ENCODE data around the gene MLH1. TPM values are rescaled to one million over a fixed set of nuclear protein-coding genes. Genes with fewer than 3 reads are reported as not detected.
"Not testable (repeated sequence)": the region's sequence is repeated elsewhere in the genome, so short reads cannot be mapped to it uniquely, and the experiment has no call there.

Gene MLH1
- total and polyA plus RNA-seq, 2 donors: 21.9 to 59.2 TPM

- no peaks in the 10 kb centered on the region for H3K27me3 ChIP-seq (ENCODE audit: control insufficient read depth in 2 of 2, insufficient read depth in 1 of 2, low read length in 1 of 2)
- H3K9me3 ChIP-seq (ENCODE audit: control insufficient read depth in 2 of 2, insufficient read depth in 1 of 2, low read length in 1 of 2): peaks cover 3 to 6% of the 10 kb centered on the region in 2 donors
- H3K4me3 ChIP-seq (ENCODE audit: low read length in 2 of 2): no peak overlapping the region
- DNase-seq (ENCODE audit: low read depth in 6 of 9, low spot score in 9 of 9): no peak
- no peaks in the 10 kb centered on the region for H3K4me1 ChIP-seq (ENCODE audit: control insufficient read depth in 2 of 2, insufficient read depth in 2 of 2, low read length in 2 of 2)
- H3K36me3 ChIP-seq (ENCODE audit: control insufficient read depth in 2 of 2, insufficient read depth in 2 of 2, low read length in 1 of 2): peaks cover 36 to 60% of the 10 kb centered on the region in 2 donors
- WGBS: 97% methylated on average over 1 of the region's 1 CpG
- H3K27ac ChIP-seq (ENCODE audit: low read depth in 1 of 2, low read length in 1 of 2): no peak overlapping the region
These were observed 46.0 kb downstream of the MLH1 start for GRCh38 chr3:37039161-37039846.

GRCh38 chr3:37040231-37040630, 46.9 kb downstream of the MLH1 start:
- no peaks in the 10 kb centered on the region for H3K4me1 ChIP-seq (ENCODE audit: control insufficient read depth in 2 of 2, insufficient read depth in 2 of 2, low read length in 2 of 2)
- DNase-seq (ENCODE audit: low read depth in 6 of 9, low spot score in 9 of 9): no peak
- no peaks in the 10 kb centered on the region for H3K27me3 ChIP-seq (ENCODE audit: control insufficient read depth in 2 of 2, insufficient read depth in 1 of 2, low read length in 1 of 2)
- H3K27ac ChIP-seq (ENCODE audit: low read depth in 1 of 2, low read length in 1 of 2): no peak overlapping the region
- H3K4me3 ChIP-seq (ENCODE audit: low read length in 2 of 2): no peak overlapping the region
- 100% methylated on average over 1 of the region's 1 CpG for WGBS
- peaks cover 3 to 6% of the 10 kb centered on the region in 2 donors for H3K9me3 ChIP-seq (ENCODE audit: control insufficient read depth in 2 of 2, insufficient read depth in 1 of 2, low read length in 1 of 2)
- peaks cover 35 to 54% of the 10 kb centered on the region in 2 donors for H3K36me3 ChIP-seq (ENCODE audit: control insufficient read depth in 2 of 2, insufficient read depth in 2 of 2, low read length in 1 of 2)

- H3K36me3 ChIP-seq (ENCODE audit: control insufficient read depth in 2 of 2, insufficient read depth in 2 of 2, low read length in 1 of 2): peaks cover 21 to 44% of the 10 kb centered on the region in 2 donors
- 94% methylated on average over 1 of the region's 1 CpG for WGBS
These were observed 48.4 kb downstream of the MLH1 start for GRCh38 chr3:37041546-37042195.

GRCh38 chr3:37042712-37043111, 49.4 kb downstream of the MLH1 start:
- H3K27me3 ChIP-seq (ENCODE audit: control insufficient read depth in 2 of 2, insufficient read depth in 1 of 2, low read length in 1 of 2); H3K27ac ChIP-seq (ENCODE audit: low read depth in 1 of 2, low read length in 1 of 2); H3K9me3 ChIP-seq (ENCODE audit: control insufficient read depth in 2 of 2, insufficient read depth in 1 of 2, low read length in 1 of 2); H3K4me1 ChIP-seq (ENCODE audit: control insufficient read depth in 2 of 2, insufficient read depth in 2 of 2, low read length in 2 of 2); H3K4me3 ChIP-seq (ENCODE audit: low read length in 2 of 2); DNase-seq (ENCODE audit: low read depth in 6 of 9, low spot score in 9 of 9): not testable (repeated sequence)
- H3K36me3 ChIP-seq (ENCODE audit: control insufficient read depth in 2 of 2, insufficient read depth in 2 of 2, low read length in 1 of 2): peaks cover 29 to 50% of the 10 kb centered on the region in 2 donors
- 96% methylated on average over 3 of the region's 3 CpGs for whole genome bisulfite sequencing

More at GRCh38 chr3:37041546-37042195, 48.4 kb downstream of the MLH1 start:
- Histone ChIP-seq H3K4me3 (ENCODE audit: low read length in 2 of 2) (no peak overlapping the region), H3K27ac (ENCODE audit: low read depth in 1 of 2, low read length in 1 of 2) (no peak overlapping the region), H3K4me1 (ENCODE audit: control insufficient read depth in 2 of 2, insufficient read depth in 2 of 2, low read length in 2 of 2) (no peaks in the 10 kb centered on the region), H3K27me3 (ENCODE audit: control insufficient read depth in 2 of 2, insufficient read depth in 1 of 2, low read length in 1 of 2) (no peaks in the 10 kb centered on the region), H3K9me3 (ENCODE audit: control insufficient read depth in 2 of 2, insufficient read depth in 1 of 2, low read length in 1 of 2) (no peaks in the 10 kb centered on the region)
- DNase-seq (ENCODE audit: low read depth in 6 of 9, low spot score in 9 of 9): no peak

GRCh38 chr3:37050282-37050681, 57.0 kb downstream of the MLH1 start:
- Histone ChIP-seq H3K27ac (ENCODE audit: low read depth in 1 of 2, low read length in 1 of 2) (no peak overlapping the region), H3K27me3 (ENCODE audit: control insufficient read depth in 2 of 2, insufficient read depth in 1 of 2, low read length in 1 of 2) (no peaks in the 10 kb centered on the region), H3K4me3 (ENCODE audit: low read length in 2 of 2) (no peak overlapping the region), H3K4me1 (ENCODE audit: control insufficient read depth in 2 of 2, insufficient read depth in 2 of 2, low read length in 2 of 2) (no peaks in the 10 kb centered on the region), H3K36me3 (ENCODE audit: control insufficient read depth in 2 of 2, insufficient read depth in 2 of 2, low read length in 1 of 2) (peaks cover 53 to 72% of the 10 kb centered on the region in 2 donors), H3K9me3 (ENCODE audit: control insufficient read depth in 2 of 2, insufficient read depth in 1 of 2, low read length in 1 of 2) (no peaks in the 10 kb centered on the region)
- DNase-seq (ENCODE audit: low read depth in 6 of 9, low spot score in 9 of 9): no peak
- WGBS: 100% methylated on average over 1 of the region's 1 CpG

- Histone ChIP-seq H3K9me3 (ENCODE audit: control insufficient read depth in 2 of 2, insufficient read depth in 1 of 2, low read length in 1 of 2) (no peaks in the 10 kb centered on the region), H3K27me3 (ENCODE audit: control insufficient read depth in 2 of 2, insufficient read depth in 1 of 2, low read length in 1 of 2) (no peaks in the 10 kb centered on the region), H3K27ac (ENCODE audit: low read depth in 1 of 2, low read length in 1 of 2) (no peak overlapping the region), H3K4me3 (ENCODE audit: low read length in 2 of 2) (no peak overlapping the region), H3K4me1 (ENCODE audit: control insufficient read depth in 2 of 2, insufficient read depth in 2 of 2, low read length in 2 of 2) (no peaks in the 10 kb centered on the region), H3K36me3 (ENCODE audit: control insufficient read depth in 2 of 2, insufficient read depth in 2 of 2, low read length in 1 of 2) (peaks cover 56 to 78% of the 10 kb centered on the region in 2 donors)
- no peak for DNase-seq (ENCODE audit: low read depth in 6 of 9, low spot score in 9 of 9)
These were observed 59.5 kb downstream of the MLH1 start for GRCh38 chr3:37052860-37053259.

- H3K27me3 ChIP-seq (ENCODE audit: control insufficient read depth in 2 of 2, insufficient read depth in 1 of 2, low read length in 1 of 2): no peaks in the 10 kb centered on the region
- WGBS: 89% methylated on average over 6 of the region's 6 CpGs
- H3K27ac ChIP-seq (ENCODE audit: low read depth in 1 of 2, low read length in 1 of 2): no peak overlapping the region
- no peaks in the 10 kb centered on the region for H3K4me1 ChIP-seq (ENCODE audit: control insufficient read depth in 2 of 2, insufficient read depth in 2 of 2, low read length in 2 of 2)
- no peak for DNase-seq (ENCODE audit: low read depth in 6 of 9, low spot score in 9 of 9)
- H3K9me3 ChIP-seq (ENCODE audit: control insufficient read depth in 2 of 2, insufficient read depth in 1 of 2, low read length in 1 of 2): no peaks in the 10 kb centered on the region
- H3K36me3 ChIP-seq (ENCODE audit: control insufficient read depth in 2 of 2, insufficient read depth in 2 of 2, low read length in 1 of 2): peaks cover 51 to 79% of the 10 kb centered on the region in 2 donors
- H3K4me3 ChIP-seq (ENCODE audit: low read length in 2 of 2): no peak overlapping the region
These were observed 60.0 kb downstream of the MLH1 start for GRCh38 chr3:37053337-37053736.

- H3K27me3 ChIP-seq (ENCODE audit: control insufficient read depth in 2 of 2, insufficient read depth in 1 of 2, low read length in 1 of 2): no peaks in the 10 kb centered on the region
- no peak overlapping the region for H3K4me3 ChIP-seq (ENCODE audit: low read length in 2 of 2)
- H3K27ac ChIP-seq (ENCODE audit: low read depth in 1 of 2, low read length in 1 of 2): no peak overlapping the region
- no peaks in the 10 kb centered on the region for H3K9me3 ChIP-seq (ENCODE audit: control insufficient read depth in 2 of 2, insufficient read depth in 1 of 2, low read length in 1 of 2)
- no peaks in the 10 kb centered on the region for H3K4me1 ChIP-seq (ENCODE audit: control insufficient read depth in 2 of 2, insufficient read depth in 2 of 2, low read length in 2 of 2)
- no peak for DNase-seq (ENCODE audit: low read depth in 6 of 9, low spot score in 9 of 9)
- peaks cover 47 to 79% of the 10 kb centered on the region in 2 donors for H3K36me3 ChIP-seq (ENCODE audit: control insufficient read depth in 2 of 2, insufficient read depth in 2 of 2, low read length in 1 of 2)
- over 99% methylated on average over 2 of the region's 2 CpGs for WGBS
These were observed 60.4 kb downstream of the MLH1 start for GRCh38 chr3:37053753-37054152.

GRCh38 chr3:37054370-37054769, 61.1 kb downstream of the MLH1 start:
- Histone ChIP-seq H3K27me3 (ENCODE audit: control insufficient read depth in 2 of 2, insufficient read depth in 1 of 2, low read length in 1 of 2) (no peaks in the 10 kb centered on the region), H3K4me1 (ENCODE audit: control insufficient read depth in 2 of 2, insufficient read depth in 2 of 2, low read length in 2 of 2) (no peaks in the 10 kb centered on the region), H3K9me3 (ENCODE audit: control insufficient read depth in 2 of 2, insufficient read depth in 1 of 2, low read length in 1 of 2) (no peaks in the 10 kb centered on the region), H3K4me3 (ENCODE audit: low read length in 2 of 2) (no peak overlapping the region), H3K36me3 (ENCODE audit: control insufficient read depth in 2 of 2, insufficient read depth in 2 of 2, low read length in 1 of 2) (peaks cover 41 to 78% of the 10 kb centered on the region in 2 donors), H3K27ac (ENCODE audit: low read depth in 1 of 2, low read length in 1 of 2) (no peak overlapping the region)
- DNase-seq (ENCODE audit: low read depth in 6 of 9, low spot score in 9 of 9): no peak
- 94% methylated on average over 3 of the region's 3 CpGs for WGBS
